Measurements from ENCODE around the gene SNX21.
"Not testable (repeated sequence)": the region's sequence is repeated elsewhere in the genome, so short reads cannot be mapped to it uniquely, and the experiment has no call there.

The SNX21 gene

GRCh38 chr20:45833030-45833882 is at the start of gene SNX21:
SNX21 (plus strand) TSS chr20:45833799; CDS start chr20:45833920, 121 bp downstream.
- DNase-seq (ENCODE audit: low spot score), result peak; percentile 90

- DNase-seq (ENCODE audit: low spot score), result no peak
Observed at GRCh38 chr20:45788351-45788750, 45.2 kb upstream of the SNX21 start.

GRCh38 chr20:45792317-45793118 is 41.1 kb upstream of the SNX21 start:
- DNase-seq (ENCODE audit: low spot score), result no peak

GRCh38 chr20:45796337-45797065 is 37.1 kb upstream of the SNX21 start:
- no peak for DNase-seq (ENCODE audit: low spot score)

- not testable (repeated sequence) for DNase-seq (ENCODE audit: low spot score)
Observed at GRCh38 chr20:45797510-45797909, 36.1 kb upstream of the SNX21 start.

- not testable (repeated sequence) for DNase-seq (ENCODE audit: low spot score)
Observed at GRCh38 chr20:45797955-45798354, 35.6 kb upstream of the SNX21 start.

- peak; percentile 52 for DNase-seq (ENCODE audit: low spot score)
Observed at GRCh38 chr20:45798935-45799642, 34.5 kb upstream of the SNX21 start.

GRCh38 chr20:45801851-45802250 is 31.7 kb upstream of the SNX21 start:
- no peak for DNase-seq (ENCODE audit: low spot score)

GRCh38 chr20:45810191-45810970 is 23.2 kb upstream of the SNX21 start:
- DNase-seq (ENCODE audit: low spot score), result no peak

GRCh38 chr20:45812157-45813005 is 21.2 kb upstream of the SNX21 start, which contains the start of gene UBE2C:
UBE2C (plus strand) TSS chr20:45812644; CDS start chr20:45812696, 52 bp downstream.
- DNase-seq (ENCODE audit: low spot score), result peak; percentile 100

- no peak for DNase-seq (ENCODE audit: low spot score)
Observed at GRCh38 chr20:45813006-45813340, 20.6 kb upstream of the SNX21 start.

- DNase-seq (ENCODE audit: low spot score), result no peak
Observed at GRCh38 chr20:45813489-45813888, 20.1 kb upstream of the SNX21 start.

- no peak for DNase-seq (ENCODE audit: low spot score)
Observed at GRCh38 chr20:45814314-45814713, 19.3 kb upstream of the SNX21 start.

- DNase-seq (ENCODE audit: low spot score), result no peak
Observed at GRCh38 chr20:45816951-45817350, 16.6 kb upstream of the SNX21 start.

- DNase-seq (ENCODE audit: low spot score), result peak; percentile 71
Observed at GRCh38 chr20:45817376-45818194, 16.0 kb upstream of the SNX21 start.

- no peak for DNase-seq (ENCODE audit: low spot score)
Observed at GRCh38 chr20:45818239-45818638, 15.4 kb upstream of the SNX21 start.

- no peak for DNase-seq (ENCODE audit: low spot score)
Observed at GRCh38 chr20:45819466-45819865, 14.1 kb upstream of the SNX21 start.

- DNase-seq (ENCODE audit: low spot score), result no peak
Observed at GRCh38 chr20:45821947-45822346, 11.7 kb upstream of the SNX21 start.

GRCh38 chr20:45822857-45823256 is 10.7 kb upstream of the SNX21 start:
- peak; percentile 59 for DNase-seq (ENCODE audit: low spot score)
